ENCODE results near the gene GPR75. TPM values are rescaled to one million over a fixed set of nuclear protein-coding genes. Genes with fewer than 3 reads are reported as not detected.

The GPR75 gene
- total and polyA plus RNA-seq, 2 of the 13 experiments (the other 11 are each of a cell fraction or from before 2014, with no cell fraction given), result 3.3 to 4.1 TPM

DNA sequence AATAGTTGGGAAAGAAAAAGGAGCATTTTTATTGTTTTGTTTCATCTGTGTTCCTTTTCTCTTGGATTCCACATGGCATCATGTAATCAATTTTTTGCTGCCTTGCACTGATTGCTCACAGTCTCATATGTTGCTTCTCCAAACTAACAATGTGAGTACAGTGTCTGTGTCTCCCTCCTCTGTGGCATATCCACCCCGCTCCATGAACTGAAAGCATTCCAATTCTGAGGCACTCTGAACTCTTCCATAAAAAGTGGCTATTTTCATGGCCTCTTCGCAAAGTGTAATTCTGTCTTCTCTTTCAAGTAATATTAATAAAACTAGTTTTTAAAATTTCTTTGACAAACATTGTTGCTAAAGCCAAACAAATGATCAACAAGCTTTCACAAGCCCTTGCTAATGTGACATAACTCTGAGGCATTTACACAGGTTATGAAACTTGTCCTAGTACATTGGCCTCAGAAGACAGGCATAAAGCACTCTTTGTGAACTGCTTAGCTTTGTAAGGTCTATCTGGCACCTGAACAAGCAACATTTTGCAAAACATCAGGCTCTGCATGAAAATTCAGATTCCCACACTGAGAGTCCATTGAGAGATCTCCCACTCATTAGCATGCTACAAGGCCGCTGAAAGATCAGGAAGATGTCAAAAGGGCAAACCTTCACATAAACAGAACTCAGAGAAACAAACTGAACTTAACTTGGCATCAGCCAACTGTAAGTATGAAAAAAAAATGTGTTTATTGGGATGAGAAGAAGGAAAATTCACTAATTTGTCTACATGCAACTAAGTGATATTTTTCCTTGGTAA lies 33.0 kb downstream of the GPR75 start (continued):
- TF ChIP-seq, protein P1, sequence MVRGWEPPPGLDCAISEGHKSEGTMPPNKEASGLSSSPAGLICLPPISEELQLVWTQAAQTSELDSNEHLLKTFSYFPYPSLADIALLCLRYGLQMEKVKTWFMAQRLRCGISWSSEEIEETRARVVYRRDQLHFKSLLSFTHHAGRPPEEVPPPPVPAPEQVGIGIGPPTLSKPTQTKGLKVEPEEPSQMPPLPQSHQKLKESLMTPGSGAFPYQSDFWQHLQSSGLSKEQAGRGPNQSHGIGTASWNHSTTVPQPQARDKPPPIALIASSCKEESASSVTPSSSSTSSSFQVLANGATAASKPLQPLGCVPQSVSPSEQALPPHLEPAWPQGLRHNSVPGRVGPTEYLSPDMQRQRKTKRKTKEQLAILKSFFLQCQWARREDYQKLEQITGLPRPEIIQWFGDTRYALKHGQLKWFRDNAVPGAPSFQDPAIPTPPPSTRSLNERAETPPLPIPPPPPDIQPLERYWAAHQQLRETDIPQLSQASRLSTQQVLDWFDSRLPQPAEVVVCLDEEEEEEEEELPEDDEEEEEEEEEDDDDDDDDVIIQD (CRISPR knock-in tag; IDR thresholded peaks at IDR 0.05; ENCODE audit: low read depth), result peak; percentile 83
- TF ChIP-seq NR3C1 (CRISPR knock-in tag; IDR thresholded peaks at IDR 0.05) (no peak), SIX4 (CRISPR knock-in tag; IDR thresholded peaks at IDR 0.05) (peak; percentile 84), JUN (CRISPR knock-in tag; IDR thresholded peaks at IDR 0.05) (peak; percentile 65), KLF13 (CRISPR knock-in tag; IDR thresholded peaks at IDR 0.05) (no peak), MAF1 (CRISPR knock-in tag; IDR thresholded peaks at IDR 0.05; ENCODE audit: borderline replicate concordance) (no peak), KDM6A (CRISPR knock-in tag; IDR thresholded peaks at IDR 0.05; ENCODE audit: low read depth) (peak; percentile 97), HNRNPL (IDR thresholded peaks at IDR 0.05; ENCODE audit: low read depth, low read length) (no peak), HMG20B (CRISPR knock-in tag; conservative IDR thresholded peaks at IDR 0.05) (peak; percentile 96), ZSCAN9 (CRISPR knock-in tag; IDR thresholded peaks at IDR 0.05; ENCODE audit: borderline replicate concordance) (peak; percentile 98), ZSCAN29 (CRISPR knock-in tag; conservative IDR thresholded peaks at IDR 0.05) (peak; percentile 96)
- TF ChIP-seq, protein P2, sequence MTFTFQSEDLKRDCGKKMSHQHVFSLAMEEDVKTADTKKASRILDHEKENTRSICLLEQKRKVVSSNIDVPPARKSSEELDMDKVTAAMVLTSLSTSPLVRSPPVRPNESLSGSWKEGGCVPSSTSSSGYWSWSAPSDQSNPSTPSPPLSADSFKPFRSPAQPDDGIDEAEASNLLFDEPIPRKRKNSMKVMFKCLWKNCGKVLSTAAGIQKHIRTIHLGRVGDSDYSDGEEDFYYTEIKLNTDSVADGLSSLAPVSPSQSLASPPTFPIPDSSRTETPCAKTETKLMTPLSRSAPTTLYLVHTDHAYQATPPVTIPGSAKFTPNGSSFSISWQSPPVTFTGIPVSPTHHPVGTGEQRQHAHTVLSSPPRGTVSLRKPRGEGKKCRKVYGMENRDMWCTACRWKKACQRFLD (CRISPR knock-in tag; IDR thresholded peaks at IDR 0.05; ENCODE audit: borderline replicate concordance), result no peak; the same call in 1 of the 2 replicates
- TF ChIP-seq, protein P3, sequence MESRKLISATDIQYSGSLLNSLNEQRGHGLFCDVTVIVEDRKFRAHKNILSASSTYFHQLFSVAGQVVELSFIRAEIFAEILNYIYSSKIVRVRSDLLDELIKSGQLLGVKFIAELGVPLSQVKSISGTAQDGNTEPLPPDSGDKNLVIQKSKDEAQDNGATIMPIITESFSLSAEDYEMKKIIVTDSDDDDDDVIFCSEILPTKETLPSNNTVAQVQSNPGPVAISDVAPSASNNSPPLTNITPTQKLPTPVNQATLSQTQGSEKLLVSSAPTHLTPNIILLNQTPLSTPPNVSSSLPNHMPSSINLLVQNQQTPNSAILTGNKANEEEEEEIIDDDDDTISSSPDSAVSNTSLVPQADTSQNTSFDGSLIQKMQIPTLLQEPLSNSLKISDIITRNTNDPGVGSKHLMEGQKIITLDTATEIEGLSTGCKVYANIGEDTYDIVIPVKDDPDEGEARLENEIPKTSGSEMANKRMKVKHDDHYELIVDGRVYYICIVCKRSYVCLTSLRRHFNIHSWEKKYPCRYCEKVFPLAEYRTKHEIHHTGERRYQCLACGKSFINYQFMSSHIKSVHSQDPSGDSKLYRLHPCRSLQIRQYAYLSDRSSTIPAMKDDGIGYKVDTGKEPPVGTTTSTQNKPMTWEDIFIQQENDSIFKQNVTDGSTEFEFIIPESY (CRISPR knock-in tag; IDR thresholded peaks at IDR 0.05), result peak; percentile 46; the same call in 1 of the 2 replicates
- TF ChIP-seq, protein P4, sequence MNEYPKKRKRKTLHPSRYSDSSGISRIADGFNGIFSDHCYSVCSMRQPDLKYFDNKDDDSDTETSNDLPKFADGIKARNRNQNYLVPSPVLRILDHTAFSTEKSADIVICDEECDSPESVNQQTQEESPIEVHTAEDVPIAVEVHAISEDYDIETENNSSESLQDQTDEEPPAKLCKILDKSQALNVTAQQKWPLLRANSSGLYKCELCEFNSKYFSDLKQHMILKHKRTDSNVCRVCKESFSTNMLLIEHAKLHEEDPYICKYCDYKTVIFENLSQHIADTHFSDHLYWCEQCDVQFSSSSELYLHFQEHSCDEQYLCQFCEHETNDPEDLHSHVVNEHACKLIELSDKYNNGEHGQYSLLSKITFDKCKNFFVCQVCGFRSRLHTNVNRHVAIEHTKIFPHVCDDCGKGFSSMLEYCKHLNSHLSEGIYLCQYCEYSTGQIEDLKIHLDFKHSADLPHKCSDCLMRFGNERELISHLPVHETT (CRISPR knock-in tag; conservative IDR thresholded peaks at IDR 0.05), result peak; percentile 73; the same call in 1 of the 2 replicates
- TF ChIP-seq, protein P5, sequence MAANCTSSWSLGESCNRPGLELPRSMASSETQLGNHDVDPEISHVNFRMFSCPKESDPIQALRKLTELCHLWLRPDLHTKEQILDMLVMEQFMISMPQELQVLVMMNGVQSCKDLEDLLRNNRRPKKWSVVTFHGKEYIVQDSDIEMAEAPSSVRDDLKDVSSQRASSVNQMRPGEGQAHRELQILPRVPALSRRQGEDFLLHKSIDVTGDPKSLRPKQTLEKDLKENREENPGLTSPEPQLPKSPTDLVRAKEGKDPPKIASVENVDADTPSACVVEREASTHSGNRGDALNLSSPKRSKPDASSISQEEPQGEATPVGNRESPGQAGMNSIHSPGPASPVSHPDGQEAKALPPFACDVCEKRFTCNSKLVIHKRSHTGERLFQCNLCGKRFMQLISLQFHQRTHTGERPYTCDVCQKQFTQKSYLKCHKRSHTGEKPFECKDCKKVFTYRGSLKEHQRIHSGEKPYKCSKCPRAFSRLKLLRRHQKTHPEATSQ (CRISPR knock-in tag; IDR thresholded peaks at IDR 0.05; ENCODE audit: borderline replicate concordance), result peak; percentile 86; the same call in 1 of the 2 replicates
- TF ChIP-seq, protein P6, sequence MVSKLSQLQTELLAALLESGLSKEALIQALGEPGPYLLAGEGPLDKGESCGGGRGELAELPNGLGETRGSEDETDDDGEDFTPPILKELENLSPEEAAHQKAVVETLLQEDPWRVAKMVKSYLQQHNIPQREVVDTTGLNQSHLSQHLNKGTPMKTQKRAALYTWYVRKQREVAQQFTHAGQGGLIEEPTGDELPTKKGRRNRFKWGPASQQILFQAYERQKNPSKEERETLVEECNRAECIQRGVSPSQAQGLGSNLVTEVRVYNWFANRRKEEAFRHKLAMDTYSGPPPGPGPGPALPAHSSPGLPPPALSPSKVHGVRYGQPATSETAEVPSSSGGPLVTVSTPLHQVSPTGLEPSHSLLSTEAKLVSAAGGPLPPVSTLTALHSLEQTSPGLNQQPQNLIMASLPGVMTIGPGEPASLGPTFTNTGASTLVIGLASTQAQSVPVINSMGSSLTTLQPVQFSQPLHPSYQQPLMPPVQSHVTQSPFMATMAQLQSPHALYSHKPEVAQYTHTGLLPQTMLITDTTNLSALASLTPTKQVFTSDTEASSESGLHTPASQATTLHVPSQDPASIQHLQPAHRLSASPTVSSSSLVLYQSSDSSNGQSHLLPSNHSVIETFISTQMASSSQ (IDR thresholded peaks at IDR 0.05; ENCODE audit: low read depth), result peak; percentile 76; the same call in 1 of the 2 replicates
- TF ChIP-seq, protein P6 (CRISPR knock-in tag; IDR thresholded peaks at IDR 0.05; ENCODE audit: borderline replicate concordance), result peak; percentile 92; the same call in 1 of the 2 replicates
